Stimulated activated CD8-positive, alpha-beta memory T cell treated with anti-CD3 and anti-CD28 coated beads, Interleukin-12 subunit alpha, Interleukin-12 subunit beta, amount 100 ng/mL, for 1 hour (primary cell): ENCODE data around the gene SLC38A1.

Experiments
- DNase-seq: peaks from one replicate; pipeline ENCODE4 v3.0.0-alpha.2; 2020; ENCODE audit warnings: low read depth

Gene SLC38A1

GRCh38 chr12:46134205-46134811, 134.5 kb downstream of the SLC38A1 start:
- DNase-seq = no peak

- no peak for DNase-seq
Measured at GRCh38 chr12:46133751-46134150, 135.1 kb downstream of the SLC38A1 start.
